ENCODE data around the gene LRCH1.

Gene LRCH1

GRCh38 chr13:46668302-46668720 lies 115.3 kb downstream of the LRCH1 start:
- peak; percentile 80 for DNase-seq

DNA sequence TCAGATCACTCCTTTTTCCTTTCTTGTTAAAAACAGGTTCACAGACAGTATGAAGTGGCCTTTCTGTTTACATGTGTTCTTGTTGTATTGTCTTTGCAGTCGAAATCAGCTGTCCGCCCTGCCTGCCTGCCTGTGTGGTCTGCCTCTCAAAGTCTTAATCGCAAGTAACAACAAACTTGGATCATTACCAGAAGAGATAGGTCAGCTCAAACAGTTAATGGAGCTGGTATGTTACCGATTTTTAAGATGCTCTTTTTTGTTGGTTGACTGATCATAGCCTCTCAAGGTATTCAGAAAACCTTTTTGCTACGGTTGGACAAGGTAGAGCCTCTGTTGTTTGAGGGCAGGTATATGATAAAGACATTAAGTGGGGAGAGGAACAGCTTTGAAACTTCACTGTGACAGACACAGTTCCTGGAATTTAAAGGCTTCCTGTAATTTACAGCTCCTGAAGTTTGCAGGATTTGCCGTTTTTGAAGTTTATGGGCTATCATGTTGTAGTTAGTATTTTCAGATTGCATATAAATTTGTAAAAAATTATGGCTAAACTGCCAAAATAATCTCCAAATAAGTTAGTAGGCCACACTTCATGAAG lies 116.1 kb downstream of the LRCH1 start:
- DNase-seq, result no peak

GRCh38 chr13:46672338-46673090 lies 119.5 kb downstream of the LRCH1 start:
- DNase-seq, result no peak

GRCh38 chr13:46675016-46675415 lies 122.0 kb downstream of the LRCH1 start:
- no peak for DNase-seq

DNA sequence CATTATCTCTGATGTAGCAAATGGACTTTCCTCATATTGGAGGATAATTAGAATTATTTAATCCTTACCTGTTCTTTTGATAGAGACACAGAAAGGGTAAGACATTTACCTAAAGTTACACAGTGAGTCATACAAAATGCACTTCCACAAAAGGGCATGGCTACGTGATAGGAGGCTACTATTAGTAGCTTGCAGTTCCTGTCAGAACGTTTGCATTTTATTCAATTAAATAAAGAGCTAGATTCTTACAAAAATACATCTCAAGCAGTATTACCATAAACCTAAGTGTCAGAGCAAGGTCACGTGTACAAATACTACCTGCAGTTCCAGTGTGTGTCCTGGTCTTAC lies 123.4 kb downstream of the LRCH1 start:
- DNase-seq, result no peak

DNA sequence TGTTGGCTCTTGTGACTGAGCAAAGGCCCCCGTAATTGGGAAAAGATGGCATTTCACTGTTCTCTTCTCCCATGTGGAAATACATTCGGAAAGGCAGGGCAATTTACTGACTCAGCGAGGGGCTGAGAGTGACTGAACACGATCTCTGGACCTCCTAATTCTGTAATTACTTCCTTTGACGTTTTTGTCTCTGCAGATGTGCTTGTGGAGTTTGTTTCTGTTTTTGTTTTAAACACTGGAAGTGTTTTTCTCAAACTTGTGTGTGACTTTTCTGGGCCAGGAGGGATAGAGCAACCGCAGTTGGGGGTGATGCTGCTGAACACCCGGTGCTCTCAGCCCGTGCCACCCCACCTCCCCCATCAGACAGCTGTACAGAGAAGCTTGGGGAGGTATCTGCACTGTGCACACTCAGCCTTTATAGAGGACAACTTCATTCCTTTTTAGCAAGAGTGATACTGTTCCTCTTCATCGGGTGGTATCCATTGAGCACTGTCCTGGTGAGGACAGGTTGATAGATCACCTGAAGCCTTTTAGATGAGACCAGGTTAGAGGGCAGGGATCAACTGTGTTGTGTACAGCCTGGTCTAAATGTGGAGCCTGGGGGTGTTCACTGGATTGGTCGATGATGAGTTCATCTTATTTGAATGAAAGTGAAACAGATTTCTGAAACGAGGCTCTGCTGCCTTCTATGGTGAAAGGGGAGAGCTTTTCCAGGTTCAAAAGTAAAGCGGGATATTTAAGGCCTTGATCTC lies 126.6 kb downstream of the LRCH1 start:
- DNase-seq, result no peak

- DNase-seq, result no peak
Measured at GRCh38 chr13:46682015-46682414, 129.0 kb downstream of the LRCH1 start.

DNA sequence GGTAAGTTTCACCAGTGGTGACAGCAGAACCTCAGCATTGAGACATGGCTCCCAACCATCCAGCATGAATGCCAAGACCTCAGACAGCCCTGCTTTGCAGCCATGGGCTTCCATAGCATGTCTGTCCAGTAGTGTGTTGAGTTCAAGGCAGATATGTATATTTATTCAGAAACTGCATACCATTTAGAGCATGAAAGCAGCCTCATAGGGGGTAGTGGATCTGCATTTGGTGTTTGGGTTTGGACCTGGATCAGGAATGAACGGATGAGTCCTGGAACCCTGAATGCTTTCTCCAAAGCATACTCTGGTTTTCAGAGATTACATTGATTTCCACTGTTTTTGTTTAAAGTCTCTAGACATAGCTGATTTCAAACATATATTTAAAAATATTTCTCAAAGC lies 129.7 kb downstream of the LRCH1 start:
- DNase-seq, result no peak

DNA sequence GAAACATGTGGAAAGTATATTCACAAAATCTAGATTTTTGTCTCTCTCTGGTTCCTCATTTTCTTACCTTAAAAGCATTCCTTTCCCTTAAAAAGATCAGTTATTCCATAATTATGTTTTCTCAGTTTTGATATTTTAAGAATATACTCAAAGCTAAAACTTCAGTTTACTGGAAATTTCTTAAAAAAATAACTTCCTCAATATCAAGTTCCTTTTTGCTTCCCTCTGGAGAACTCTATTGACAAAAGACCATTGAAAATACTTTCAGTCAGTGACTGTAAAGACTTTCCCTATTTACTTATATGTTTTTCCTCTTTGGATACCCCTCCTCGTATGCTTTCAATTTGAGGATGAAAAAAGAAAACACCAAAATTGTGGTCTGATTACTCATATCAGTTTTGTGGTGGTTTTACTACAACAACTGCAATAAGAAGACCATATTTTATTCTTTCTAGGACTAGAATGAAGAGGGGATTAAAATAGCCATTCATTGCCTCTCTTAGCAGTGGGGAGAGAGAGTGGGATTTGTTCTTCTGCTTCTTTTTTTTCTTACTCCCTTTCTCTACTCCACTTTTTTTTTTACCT lies 130.8 kb downstream of the LRCH1 start:
- no peak for DNase-seq

- DNase-seq, result no peak
Measured at GRCh38 chr13:46684287-46685001, 131.5 kb downstream of the LRCH1 start.

DNA sequence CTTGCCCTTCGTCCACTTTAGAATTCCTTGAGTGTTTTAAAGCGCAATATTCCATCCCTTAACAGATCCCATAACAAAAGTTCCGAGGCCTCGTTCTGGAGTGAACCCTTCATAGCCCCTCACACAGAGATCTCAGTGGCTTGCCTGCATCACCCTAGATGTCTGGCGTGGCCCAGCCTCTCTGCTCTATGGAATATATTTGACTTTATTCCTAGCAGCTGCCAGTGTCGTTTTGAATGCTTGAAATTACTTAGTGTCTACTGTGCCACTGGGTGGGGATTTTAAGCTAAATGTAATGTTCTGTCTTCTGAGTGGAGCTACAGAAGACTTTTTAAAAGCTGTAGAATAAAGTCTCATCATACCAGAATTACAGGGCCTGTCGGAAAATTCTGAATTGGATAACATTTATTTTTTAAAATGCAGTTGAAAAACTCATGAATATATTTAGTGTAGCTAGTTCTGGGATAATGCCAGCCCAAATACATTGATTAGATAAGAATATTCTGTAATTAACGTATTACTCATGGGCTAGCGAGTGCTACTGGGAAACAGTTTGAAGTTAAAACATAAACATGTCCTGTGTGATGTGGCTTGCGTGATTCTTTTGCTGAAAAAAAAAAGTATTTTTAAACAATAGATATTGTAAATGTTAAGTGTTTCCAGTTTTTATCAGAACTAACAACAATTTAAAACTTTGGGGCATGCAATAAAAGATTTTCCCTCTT lies 132.2 kb downstream of the LRCH1 start:
- DNase-seq, result no peak

GRCh38 chr13:46686171-46686570 lies 133.2 kb downstream of the LRCH1 start:
- DNase-seq, result no peak

GRCh38 chr13:46687810-46688209 lies 134.8 kb downstream of the LRCH1 start:
- DNase-seq, result peak; percentile 61

GRCh38 chr13:46688306-46688705 lies 135.3 kb downstream of the LRCH1 start:
- DNase-seq, result no peak

- DNase-seq, result no peak
Measured at GRCh38 chr13:46698014-46698413, 145.0 kb downstream of the LRCH1 start.

- no peak for DNase-seq
Measured at GRCh38 chr13:46698910-46699460, 146.0 kb downstream of the LRCH1 start.

DNA sequence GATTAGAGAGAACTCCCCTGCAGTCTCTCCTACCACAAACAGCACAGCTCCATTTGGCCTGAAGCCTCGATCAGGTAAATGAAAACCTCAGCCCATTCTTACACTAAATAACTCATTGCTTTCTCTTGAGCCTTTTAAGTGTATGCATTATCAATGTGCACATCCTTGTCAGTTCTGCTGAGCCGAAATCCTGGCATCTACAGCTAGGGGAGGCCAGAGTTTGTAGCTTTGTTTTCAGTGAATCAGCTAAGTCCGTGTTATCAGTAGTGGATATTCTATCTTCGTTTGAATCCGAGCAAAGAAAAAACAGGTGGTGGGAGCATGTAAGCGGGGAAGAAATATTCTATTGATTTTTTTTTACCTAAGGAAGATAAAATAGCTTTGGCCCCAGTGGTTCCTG lies 159.6 kb downstream of the LRCH1 start:
- DNase-seq, result no peak

DNA sequence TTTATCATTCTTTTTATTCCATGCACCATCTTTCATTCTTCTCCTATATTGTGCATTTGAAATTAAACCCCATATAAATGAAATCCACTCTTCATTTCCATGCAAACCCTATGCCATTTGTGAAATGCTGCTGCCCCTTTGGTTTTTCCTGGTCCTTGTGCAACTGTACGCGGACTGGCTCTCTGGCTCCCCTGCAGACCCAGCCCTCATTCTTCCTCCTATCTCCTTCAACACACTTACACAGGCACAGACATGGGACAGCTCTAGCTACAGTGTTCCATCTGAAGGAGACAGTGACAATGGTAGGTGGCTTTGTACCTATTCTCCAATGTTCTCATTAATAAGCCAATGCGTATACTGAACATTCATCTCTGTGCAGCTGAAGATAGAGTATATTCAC lies 162.4 kb downstream of the LRCH1 start:
- DNase-seq, result no peak

- no peak for DNase-seq
Measured at GRCh38 chr13:46716821-46717220, 163.9 kb downstream of the LRCH1 start.

DNA sequence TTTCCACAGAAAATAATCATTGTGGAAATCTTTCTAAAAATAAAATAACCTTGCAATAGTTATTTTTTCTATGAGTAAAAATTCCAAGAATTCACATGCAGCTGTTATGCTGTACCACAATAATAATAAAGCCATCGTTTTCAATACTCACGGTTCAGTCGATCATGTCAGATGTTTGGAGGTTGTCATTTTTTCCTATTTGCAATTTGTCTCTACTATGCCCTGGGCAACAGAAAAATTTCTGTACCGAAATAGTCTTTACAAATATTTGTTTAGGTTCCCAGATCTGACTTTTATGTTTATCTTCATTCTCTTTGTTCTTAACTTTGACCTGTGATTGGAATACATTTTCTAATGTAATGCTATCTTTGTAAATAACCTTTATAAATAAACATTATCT lies 164.3 kb downstream of the LRCH1 start:
- DNase-seq, result no peak

GRCh38 chr13:46717856-46718255 lies 164.9 kb downstream of the LRCH1 start:
- no peak for DNase-seq

DNA sequence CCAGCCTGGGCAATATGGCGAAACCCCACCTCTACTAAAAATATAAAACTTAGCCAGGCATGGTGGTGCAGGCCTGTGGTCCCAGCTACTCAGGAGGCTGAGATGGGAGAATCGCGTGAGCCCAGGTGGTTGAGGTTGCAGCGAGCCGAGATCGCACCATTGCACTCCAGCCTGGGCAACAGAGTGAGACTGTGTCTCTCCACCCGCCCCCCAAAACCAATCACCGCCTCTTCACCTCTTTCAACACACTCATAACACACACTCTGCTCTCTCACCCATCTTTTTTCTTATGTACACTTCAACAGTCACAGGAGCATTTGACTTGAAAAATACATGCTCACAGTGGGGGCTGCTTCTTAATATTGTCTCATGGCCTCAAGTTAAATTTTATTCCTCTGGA lies 167.2 kb downstream of the LRCH1 start:
- DNase-seq, result no peak

Data from NCI-H226 (cell line).